ENCODE results near the gene CSNK1D.
A peak's percentile ranks its signal among the peaks of the same experiment; 100 is the strongest.

The CSNK1D gene

GRCh38 chr17:82250868-82251500 lies 22.5 kb downstream of the CSNK1D start:
- Histone ChIP-seq H3K4me3 (ENCODE audit: low read depth, low read length) (no peak overlapping the region), H3K79me1 (ENCODE audit: low read length) (no peaks in the 10 kb centered on the region), H2BK12ac (ENCODE audit: low read length) (no peak overlapping the region), H2BK120ac (ENCODE audit: insufficient read depth, low read length, poor library complexity) (no peak overlapping the region), H3K27me3 (ENCODE audit: insufficient read depth, low read length) (no peaks in the 10 kb centered on the region), H3K23ac (ENCODE audit: low read length) (no peak overlapping the region), H3K4me1 (ENCODE audit: control insufficient read depth in 1 of 2, insufficient read depth in 2 of 2, low read length in 2 of 2) (no peaks in the 10 kb centered on the region), H3K4ac (ENCODE audit: low read depth, low read length) (no peak overlapping the region), H3K4me2 (ENCODE audit: low read length) (no peak overlapping the region), H4K91ac (ENCODE audit: low read depth, low read length) (no peak overlapping the region), H3K9ac (ENCODE audit: low read length) (no peak overlapping the region), H4K12ac (ENCODE audit: low read depth, low read length) (no peak overlapping the region), H3K27ac (ENCODE audit: low read depth, low read length) (no peak overlapping the region), H4K8ac (ENCODE audit: low read depth, low read length) (no peak overlapping the region), H3K14ac (ENCODE audit: low read length) (no peak overlapping the region), H3K79me2 (ENCODE audit: control insufficient read depth, insufficient read depth, low read length, poor library complexity) (no peaks in the 10 kb centered on the region), H2BK5ac (ENCODE audit: low read depth, low read length, poor library complexity) (no peak overlapping the region), H3K18ac (ENCODE audit: low read length) (peak overlapping the region; percentile 47), H3K36me3 (ENCODE audit: control insufficient read depth in 1 of 2, insufficient read depth in 2 of 2, low read length in 2 of 2) (peaks cover 93 to 95% of the 10 kb centered on the region in 2 experiments), H3K9me3 (ENCODE audit: insufficient read depth, low read depth, low read length) (peaks cover 4% of the 10 kb centered on the region), H2AK5ac (ENCODE audit: low read length) (no peak overlapping the region), H2AFZ (ENCODE audit: insufficient read depth, low read length, poor library complexity) (no peak overlapping the region)
- WGBS (ENCODE audit: extremely low coverage, insufficient coverage, insufficient read length) = no CpG with 5 or more reads among the region's 25 CpGs
- DNase-seq = peak in 1 of 2 donors; percentile 14

DNA sequence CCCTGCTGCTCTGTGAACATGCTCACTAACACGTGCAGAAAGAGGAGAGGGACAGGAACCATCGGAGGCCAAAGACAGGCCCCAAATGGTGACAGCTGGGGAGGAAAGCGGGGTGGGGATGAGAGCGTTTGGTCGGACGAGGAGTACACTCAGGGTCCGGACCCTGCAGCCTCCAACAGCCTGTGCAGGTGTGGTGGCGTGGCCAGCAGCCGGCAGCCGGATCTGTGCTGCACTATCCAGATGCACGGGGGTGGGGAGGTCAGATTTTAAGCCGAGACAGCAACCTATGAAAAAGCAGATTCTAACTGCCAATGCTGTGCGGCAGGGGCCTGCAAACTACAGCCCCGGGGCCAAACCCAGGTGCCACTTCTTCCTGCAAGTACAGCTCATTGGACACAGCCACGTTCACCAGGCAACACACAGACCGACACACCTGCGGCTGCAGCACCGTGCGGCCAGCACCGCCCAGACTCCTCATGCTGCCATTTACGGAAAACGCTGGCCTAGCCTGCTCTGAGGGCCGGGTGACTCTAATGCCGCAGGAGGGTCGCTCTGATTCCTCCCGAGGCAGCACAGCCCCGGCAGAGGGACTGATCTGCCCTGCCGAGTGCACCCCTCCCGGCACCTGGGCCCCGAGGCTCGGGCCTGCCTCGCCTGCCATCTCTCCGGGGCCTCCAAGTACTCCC lies 23.5 kb downstream of the CSNK1D start:
- no peak overlapping the region for H3K27ac ChIP-seq (ENCODE audit: low read depth, low read length)
- H4K8ac ChIP-seq (ENCODE audit: low read depth, low read length) = no peak overlapping the region
- no peak overlapping the region for H2BK120ac ChIP-seq (ENCODE audit: insufficient read depth, low read length, poor library complexity)
- no peak overlapping the region for H3K4me2 ChIP-seq (ENCODE audit: low read length)
- peaks cover 95 to 96% of the 10 kb centered on the region in 2 experiments for H3K36me3 ChIP-seq (ENCODE audit: control insufficient read depth in 1 of 2, insufficient read depth in 2 of 2, low read length in 2 of 2)
- no peak overlapping the region for H3K4me3 ChIP-seq (ENCODE audit: low read depth, low read length)
- no peak overlapping the region for H3K14ac ChIP-seq (ENCODE audit: low read length)
- H3K9me3 ChIP-seq (ENCODE audit: insufficient read depth, low read depth, low read length) = peaks cover 4% of the 10 kb centered on the region
- no peak overlapping the region for H2BK12ac ChIP-seq (ENCODE audit: low read length)
- H3K27me3 ChIP-seq (ENCODE audit: insufficient read depth, low read length) = no peaks in the 10 kb centered on the region
- no peaks in the 10 kb centered on the region for H3K4me1 ChIP-seq (ENCODE audit: control insufficient read depth in 1 of 2, insufficient read depth in 2 of 2, low read length in 2 of 2)
- H3K18ac ChIP-seq (ENCODE audit: low read length) = no peak overlapping the region
- H4K91ac ChIP-seq (ENCODE audit: low read depth, low read length) = no peak overlapping the region
- H2AFZ ChIP-seq (ENCODE audit: insufficient read depth, low read length, poor library complexity) = no peak overlapping the region
- H2AK5ac ChIP-seq (ENCODE audit: low read length) = no peak overlapping the region
- no peak for DNase-seq
- no peaks in the 10 kb centered on the region for H3K79me2 ChIP-seq (ENCODE audit: control insufficient read depth, insufficient read depth, low read length, poor library complexity)
- no peak overlapping the region for H3K23ac ChIP-seq (ENCODE audit: low read length)
- H3K4ac ChIP-seq (ENCODE audit: low read depth, low read length) = no peak overlapping the region
- H2BK5ac ChIP-seq (ENCODE audit: low read depth, low read length, poor library complexity) = no peak overlapping the region
- WGBS (ENCODE audit: extremely low coverage, insufficient coverage, insufficient read length) = no CpG with 5 or more reads among the region's 33 CpGs
- no peak overlapping the region for H4K12ac ChIP-seq (ENCODE audit: low read depth, low read length)
- no peaks in the 10 kb centered on the region for H3K79me1 ChIP-seq (ENCODE audit: low read length)
- H3K9ac ChIP-seq (ENCODE audit: low read length) = no peak overlapping the region

DNA sequence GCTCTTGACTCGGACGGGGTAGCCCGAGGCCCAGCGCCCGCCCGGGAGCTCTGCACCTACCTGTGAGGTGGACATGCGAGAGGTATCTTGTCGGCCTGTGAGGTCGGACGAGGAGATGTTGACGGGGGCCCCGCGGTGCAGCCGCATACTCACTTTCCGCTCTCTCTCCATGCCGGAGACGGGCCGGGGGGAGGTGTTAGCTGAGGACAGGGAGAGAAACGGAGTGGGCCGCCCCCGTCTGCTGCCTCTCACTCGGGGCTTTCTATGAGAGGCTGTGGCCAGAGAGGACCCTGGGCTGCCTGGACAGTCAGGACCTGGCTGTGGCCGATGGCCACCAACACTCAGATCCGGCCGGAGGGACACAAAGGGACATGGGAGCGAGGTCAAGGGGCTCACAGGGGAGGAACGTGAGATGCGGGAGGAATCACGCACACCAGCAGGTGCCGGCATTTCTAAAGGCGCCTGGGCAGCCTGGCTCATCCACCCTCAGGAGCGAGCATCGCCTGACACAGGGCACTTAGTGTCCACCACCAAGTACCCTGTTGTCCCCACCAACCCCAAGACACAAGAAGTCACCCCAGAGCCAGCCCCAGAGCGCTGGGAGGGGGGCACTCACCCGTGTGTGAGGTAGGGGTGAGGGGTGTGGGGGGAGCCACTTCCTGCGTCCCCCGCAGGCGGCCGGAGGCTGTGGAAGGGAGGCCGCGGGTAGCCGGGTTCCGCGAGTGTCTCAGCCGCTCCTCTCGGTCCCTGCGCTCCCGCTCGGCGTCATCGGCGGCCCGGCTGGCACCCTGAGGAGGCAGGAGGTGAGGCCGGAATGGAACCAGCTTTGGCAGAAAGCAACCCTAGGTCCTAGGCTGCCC lies 24.5 kb downstream of the CSNK1D start:
- DNase-seq = peak in 1 of 2 donors; percentile 1
- H3K27ac ChIP-seq (ENCODE audit: low read depth, low read length) = no peak overlapping the region
- no peaks in the 10 kb centered on the region for H3K79me2 ChIP-seq (ENCODE audit: control insufficient read depth, insufficient read depth, low read length, poor library complexity)
- H3K23ac ChIP-seq (ENCODE audit: low read length) = no peak overlapping the region
- H3K4me1 ChIP-seq (ENCODE audit: control insufficient read depth in 1 of 2, insufficient read depth in 2 of 2, low read length in 2 of 2) = no peaks in the 10 kb centered on the region
- H3K18ac ChIP-seq (ENCODE audit: low read length) = no peak overlapping the region
- no CpG with 5 or more reads among the region's 54 CpGs for WGBS (ENCODE audit: extremely low coverage, insufficient coverage, insufficient read length)
- H2AFZ ChIP-seq (ENCODE audit: insufficient read depth, low read length, poor library complexity) = no peak overlapping the region
- no peaks in the 10 kb centered on the region for H3K27me3 ChIP-seq (ENCODE audit: insufficient read depth, low read length)
- no peak overlapping the region for H2BK120ac ChIP-seq (ENCODE audit: insufficient read depth, low read length, poor library complexity)
- H4K91ac ChIP-seq (ENCODE audit: low read depth, low read length) = no peak overlapping the region
- H3K14ac ChIP-seq (ENCODE audit: low read length) = no peak overlapping the region
- no peaks in the 10 kb centered on the region for H3K79me1 ChIP-seq (ENCODE audit: low read length)
- no peak overlapping the region for H2AK5ac ChIP-seq (ENCODE audit: low read length)
- H3K9ac ChIP-seq (ENCODE audit: low read length) = no peak overlapping the region
- H2BK5ac ChIP-seq (ENCODE audit: low read depth, low read length, poor library complexity) = no peak overlapping the region
- no peak overlapping the region for H2BK12ac ChIP-seq (ENCODE audit: low read length)
- H3K4me3 ChIP-seq (ENCODE audit: low read depth, low read length) = no peak overlapping the region
- peaks cover 97 to 98% of the 10 kb centered on the region in 2 experiments for H3K36me3 ChIP-seq (ENCODE audit: control insufficient read depth in 1 of 2, insufficient read depth in 2 of 2, low read length in 2 of 2)
- no peak overlapping the region for H3K4me2 ChIP-seq (ENCODE audit: low read length)
- peaks cover 4% of the 10 kb centered on the region for H3K9me3 ChIP-seq (ENCODE audit: insufficient read depth, low read depth, low read length)
- no peak overlapping the region for H4K8ac ChIP-seq (ENCODE audit: low read depth, low read length)
- H3K4ac ChIP-seq (ENCODE audit: low read depth, low read length) = no peak overlapping the region
- H4K12ac ChIP-seq (ENCODE audit: low read depth, low read length) = no peak overlapping the region

DNA sequence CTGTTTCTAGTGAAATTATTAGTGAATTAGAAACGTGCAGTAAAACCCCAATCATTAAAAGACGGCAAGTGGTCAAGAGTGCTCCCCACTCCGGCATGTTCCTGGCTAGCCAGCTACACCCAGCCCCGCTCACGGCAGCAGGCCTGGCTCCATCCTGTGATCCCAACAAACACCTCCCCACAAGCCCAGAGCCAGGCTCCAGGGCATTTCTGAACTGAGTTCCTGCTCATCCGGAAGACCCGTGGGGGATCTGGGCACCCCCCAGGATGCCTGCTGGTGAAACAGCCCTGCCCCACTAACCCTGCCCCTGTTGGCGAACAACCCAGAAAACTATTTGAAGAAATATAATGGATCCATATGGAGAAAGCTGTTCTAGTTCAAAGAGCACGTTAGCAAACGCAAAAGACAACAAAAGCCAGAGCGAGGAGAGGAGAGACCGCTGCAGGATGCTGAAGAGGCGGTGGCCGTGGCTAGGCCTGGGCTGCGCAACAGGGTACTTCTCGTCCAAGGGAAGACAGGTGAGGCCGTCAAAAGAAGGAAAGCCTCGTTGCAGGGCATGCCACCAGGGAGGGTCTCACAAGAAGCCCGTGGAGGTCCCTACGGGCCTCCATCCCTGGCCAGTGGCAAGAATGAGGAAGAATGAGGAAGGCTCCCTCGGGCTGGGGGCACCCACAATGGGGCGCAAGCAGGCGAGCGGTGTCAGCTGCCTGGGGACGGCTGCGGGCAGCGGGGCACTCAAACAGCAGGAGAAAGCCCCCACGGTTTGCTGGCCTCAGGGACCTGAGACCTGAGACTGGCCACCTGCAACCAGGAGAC lies 25.4 kb downstream of the CSNK1D start:
- no peaks in the 10 kb centered on the region for H3K79me1 ChIP-seq (ENCODE audit: low read length)
- no peak overlapping the region for H3K4me2 ChIP-seq (ENCODE audit: low read length)
- no peak overlapping the region for H2BK120ac ChIP-seq (ENCODE audit: insufficient read depth, low read length, poor library complexity)
- H3K14ac ChIP-seq (ENCODE audit: low read length) = no peak overlapping the region
- H3K79me2 ChIP-seq (ENCODE audit: control insufficient read depth, insufficient read depth, low read length, poor library complexity) = no peaks in the 10 kb centered on the region
- H3K27ac ChIP-seq (ENCODE audit: low read depth, low read length) = no peak overlapping the region
- no peak overlapping the region for H3K18ac ChIP-seq (ENCODE audit: low read length)
- no peak overlapping the region for H4K8ac ChIP-seq (ENCODE audit: low read depth, low read length)
- no peak overlapping the region for H2BK12ac ChIP-seq (ENCODE audit: low read length)
- peak in 1 of 2 donors; percentile 4 for DNase-seq
- H2AFZ ChIP-seq (ENCODE audit: insufficient read depth, low read length, poor library complexity) = no peak overlapping the region
- no peak overlapping the region for H2AK5ac ChIP-seq (ENCODE audit: low read length)
- WGBS (ENCODE audit: extremely low coverage, insufficient coverage, insufficient read length) = no CpG with 5 or more reads among the region's 28 CpGs
- no peak overlapping the region for H3K9ac ChIP-seq (ENCODE audit: low read length)
- H2BK5ac ChIP-seq (ENCODE audit: low read depth, low read length, poor library complexity) = no peak overlapping the region
- H4K12ac ChIP-seq (ENCODE audit: low read depth, low read length) = no peak overlapping the region
- no peak overlapping the region for H3K4ac ChIP-seq (ENCODE audit: low read depth, low read length)
- H3K4me1 ChIP-seq (ENCODE audit: control insufficient read depth in 1 of 2, insufficient read depth in 2 of 2, low read length in 2 of 2) = no peaks in the 10 kb centered on the region
- peaks cover 99% of the 10 kb centered on the region in 2 experiments for H3K36me3 ChIP-seq (ENCODE audit: control insufficient read depth in 1 of 2, insufficient read depth in 2 of 2, low read length in 2 of 2)
- no peak overlapping the region for H4K91ac ChIP-seq (ENCODE audit: low read depth, low read length)
- H3K9me3 ChIP-seq (ENCODE audit: insufficient read depth, low read depth, low read length) = peaks cover 4% of the 10 kb centered on the region
- no peak overlapping the region for H3K23ac ChIP-seq (ENCODE audit: low read length)
- H3K27me3 ChIP-seq (ENCODE audit: insufficient read depth, low read length) = no peaks in the 10 kb centered on the region
- no peak overlapping the region for H3K4me3 ChIP-seq (ENCODE audit: low read depth, low read length)
